A549 (cell line): Measurements from ENCODE around the gene ARPC1A. TPM values are rescaled to one million over a fixed set of nuclear protein-coding genes. Genes with fewer than 3 reads are reported as not detected.
"Not testable (repeated sequence)": the region's sequence is repeated elsewhere in the genome, so short reads cannot be mapped to it uniquely, and the experiment has no call there.

Experiments used
- ATAC-seq, 2 experiments: fragments of 200-7000 bp in 1 of 2; fragments of >200 bp in 1 of 2; cut with Nextera tagmentation in 1 of 2; cut with Tn5 transposase in 1 of 2; 3 replicates each; pipeline versions ENCODE4 v1.8.0 to v1.9.1; 2018 to 2020; ENCODE audit warnings: mild to moderate bottlenecking in 1 of 2, moderate library complexity in 1 of 2
- CTCF ChIA-PET: fragments of 300-600 bp; sonication (Branson Sonifier 250); formaldehyde crosslinking; extraction: SDS; loops from one replicate; lab custom pipeline; 2021; ENCODE audit warnings: antibody characterized with exemption, inconsistent platforms; lab: Yijun Ruan, JAX
- POLR2A ChIA-PET: fragments of 350-600 bp; formaldehyde crosslinking; extraction: SDS; loops from one replicate; lab custom pipeline; 2021; ENCODE audit warnings: antibody characterized with exemption, inconsistent platforms; lab: Yijun Ruan, JAX
- DNase-seq, 2 experiments: peaks; one replicate each; pipeline versions ENCODE4 v3.0.0 to v3.0.0-alpha.2; 2011 to 2016; ENCODE audit warnings: low read depth in 1 of 2, low spot score in 1 of 2
- FAIRE-seq: peaks from 2 replicates; lab custom pipeline; 2011; peaks lifted over from hg19 to GRCh38; lab: Jason Lieb, UNC
- H3K27ac ChIP-seq, 2 experiments: fragments of >200 bp; sonication (Bioruptor Twin); formaldehyde crosslinking; 3 replicates each; pipeline ENCODE4 v1.5.1; 2016 to 2017
- H3K4me1 ChIP-seq: fragments of >200 bp; sonication (Bioruptor Twin); formaldehyde crosslinking; 3 replicates; pipeline ENCODE4 v1.6.1; 2016
- H3K4me2 ChIP-seq: fragments of >200 bp; sonication (Bioruptor Twin); formaldehyde crosslinking; 3 replicates; pipeline ENCODE4 v1.6.1; 2016
- H3K4me3 ChIP-seq: fragments of >200 bp; sonication (Bioruptor Twin); formaldehyde crosslinking; 3 replicates; pipeline ENCODE4 v1.5.1; 2016
- H3K9me3 ChIP-seq: fragments of >200 bp; sonication (Bioruptor Twin); formaldehyde crosslinking; 3 replicates; pipeline ENCODE4 v1.6.1; 2016
- BHLHE40 ChIP-seq: IDR thresholded peaks from 2 replicates; pipeline ENCODE4 v1.6.1; 2012; ENCODE audit warnings: low read depth, low read length, inconsistent platforms
- CBX8 ChIP-seq: fragments of 200-600 bp; sonication (generic); IDR thresholded peaks from 2 replicates; pipeline ENCODE4 v1.6.1; 2016
- CEBPB ChIP-seq, 2 experiments: fragments of >200 bp in 1 of 2; sonication (Bioruptor Twin) in 1 of 2; formaldehyde crosslinking in 1 of 2; IDR thresholded peaks; 2 replicates each; pipeline ENCODE4 v1.6.1; 2012 to 2016
- EHF ChIP-seq: fragments of 250-450 bp; sonication (Bioruptor Pico); IDR thresholded peaks from 2 replicates; pipeline ENCODE4 v1.5.0; 2020; ENCODE audit warnings: mild to moderate bottlenecking
- EP300 ChIP-seq, 2 experiments: fragments of >200 bp; sonication (Bioruptor Twin); formaldehyde crosslinking; IDR thresholded peaks; 2 replicates in 1 of 2; 3 replicates in 1 of 2; pipeline ENCODE4 v1.6.1; 2016 to 2017
- FOXS1 ChIP-seq: fragments of 250-450 bp; sonication (Bioruptor Pico); IDR thresholded peaks from 2 replicates; pipeline ENCODE4 v1.5.0; 2020; ENCODE audit warnings: mild to moderate bottlenecking, moderate library complexity
- GATA3 ChIP-seq: IDR thresholded peaks from 2 replicates; pipeline ENCODE4 v1.6.1; 2012; ENCODE audit warnings: borderline replicate concordance
- HDAC2 ChIP-seq: fragments of 200-600 bp; sonication (generic); IDR thresholded peaks from 2 replicates; pipeline ENCODE4 v1.6.1; 2016
- HOXA7 ChIP-seq: fragments of 250-450 bp; sonication (Bioruptor Pico); IDR thresholded peaks from 2 replicates; pipeline ENCODE4 v1.5.0; 2020; ENCODE audit warnings: mild to moderate bottlenecking, moderate library complexity
- JUN ChIP-seq, 2 experiments: fragments of >200 bp; sonication (Bioruptor Twin); formaldehyde crosslinking; IDR thresholded peaks; 2 replicates in 1 of 2; 3 replicates in 1 of 2; pipeline ENCODE4 v1.6.1; 2016 to 2017
- KDM1A ChIP-seq: fragments of 200-600 bp; sonication (generic); IDR thresholded peaks from 2 replicates; pipeline ENCODE4 v1.6.1; 2016; ENCODE audit warnings: low read depth, mild to moderate bottlenecking
- NPAS2 ChIP-seq: fragments of 250-450 bp; sonication (Bioruptor Pico); IDR thresholded peaks from 2 replicates; pipeline ENCODE4 v1.8.0; 2022; ENCODE audit warnings: mild to moderate bottlenecking, moderate library complexity, borderline replicate concordance
- POLR2A ChIP-seq: IDR thresholded peaks from 2 replicates; pipeline ENCODE4 v1.6.1; 2012; ENCODE audit warnings: mild to moderate bottlenecking, low read length
- RCOR1 ChIP-seq: fragments of 150-350 bp; IDR thresholded peaks from 2 replicates; pipeline ENCODE4 v1.6.1; 2014; ENCODE audit warnings: antibody characterized with exemption, low read length, low read depth
- RFX5 ChIP-seq: fragments of 450-650 bp; IDR thresholded peaks from 2 replicates; pipeline ENCODE4 v1.7.1; 2014; ENCODE audit warnings: antibody characterized with exemption, mild to moderate bottlenecking, moderate library complexity
- RNF2 ChIP-seq: fragments of 200-600 bp; sonication (generic); IDR thresholded peaks from 2 replicates; pipeline ENCODE4 v1.6.1; 2016; ENCODE audit warnings: low read depth, mild to moderate bottlenecking, antibody characterized with exemption, moderate library complexity, borderline replicate concordance
- TFCP2L1 ChIP-seq: fragments of 250-450 bp; sonication (Bioruptor Pico); IDR thresholded peaks from 2 replicates; pipeline ENCODE4 v1.5.0; 2021; ENCODE audit warnings: mild to moderate bottlenecking
- TP53 ChIP-seq: fragments of 250-450 bp; sonication (Bioruptor Pico); IDR thresholded peaks from 2 replicates; pipeline ENCODE4 v1.5.0; 2021; ENCODE audit warnings: mild to moderate bottlenecking, moderate library complexity
- ZC3H11A ChIP-seq: fragments of 450-650 bp; IDR thresholded peaks from 2 replicates; pipeline ENCODE4 v1.6.1; 2014; ENCODE audit warnings: antibody characterized with exemption, mild to moderate bottlenecking
- ZSCAN20 ChIP-seq: fragments of 250-450 bp; sonication (Bioruptor Pico); IDR thresholded peaks from 2 replicates; pipeline ENCODE4 v1.8.0; 2022; ENCODE audit warnings: mild to moderate bottlenecking, moderate library complexity
- WGBS: methylation state at CpG from one replicate; pipeline ENCODE4 v1.1.6; 2017; ENCODE audit errors: missing lambda C conversion rate; 5-methylcytosine and 5-hydroxymethylcytosine counted together
- polyA plus RNA-seq, 4 experiments: library from polyadenylated mRNA; depleted of rRNA in 3 of 4; stranded (reverse); fragments of >200 nt; fragmentation: RNase III in 1 of 4; extraction: RNeasy Plus Mini Kit Qiagen cat#74134 plus additional on column Dnase treatment in 1 of 4; gene quantifications; 2 replicates in 3 of 4; 3 replicates in 1 of 4; pipeline ENCODE4 v1.2.3, GENCODE V29; 2011 to 2017
- TF ChIP-seq, protein P1 (sequence below): IDR thresholded peaks from 2 replicates; pipeline ENCODE4 v1.6.1; 2012
- TF ChIP-seq, protein P2 (sequence below): fragments of >200 bp; sonication (Bioruptor Twin); formaldehyde crosslinking; IDR thresholded peaks from 3 replicates; pipeline ENCODE4 v1.6.1; 2016
- TF ChIP-seq, protein P3 (sequence below): fragments of >200 bp; sonication (Bioruptor Twin); formaldehyde crosslinking; IDR thresholded peaks from 2 replicates; pipeline ENCODE4 v1.6.1; 2016
- TF ChIP-seq, protein P4 (sequence below): IDR thresholded peaks from 2 replicates; pipeline ENCODE4 v1.6.1; 2012
- TF ChIP-seq, protein P5 (sequence below): fragments of 250-450 bp; sonication (Bioruptor Pico); IDR thresholded peaks from 2 replicates; pipeline ENCODE4 v1.5.0; 2021; ENCODE audit warnings: mild to moderate bottlenecking, moderate library complexity, borderline replicate concordance
- TF ChIP-seq, protein P6 (sequence below): fragments of >200 bp; sonication (Bioruptor Twin); formaldehyde crosslinking; IDR thresholded peaks from 3 replicates; pipeline ENCODE4 v1.5.1; 2016

Gene ARPC1A
- polyA plus RNA-seq, 2 of the 4 experiments (the other 2 are of a cell fraction), result 116 to 120 TPM

DNA sequence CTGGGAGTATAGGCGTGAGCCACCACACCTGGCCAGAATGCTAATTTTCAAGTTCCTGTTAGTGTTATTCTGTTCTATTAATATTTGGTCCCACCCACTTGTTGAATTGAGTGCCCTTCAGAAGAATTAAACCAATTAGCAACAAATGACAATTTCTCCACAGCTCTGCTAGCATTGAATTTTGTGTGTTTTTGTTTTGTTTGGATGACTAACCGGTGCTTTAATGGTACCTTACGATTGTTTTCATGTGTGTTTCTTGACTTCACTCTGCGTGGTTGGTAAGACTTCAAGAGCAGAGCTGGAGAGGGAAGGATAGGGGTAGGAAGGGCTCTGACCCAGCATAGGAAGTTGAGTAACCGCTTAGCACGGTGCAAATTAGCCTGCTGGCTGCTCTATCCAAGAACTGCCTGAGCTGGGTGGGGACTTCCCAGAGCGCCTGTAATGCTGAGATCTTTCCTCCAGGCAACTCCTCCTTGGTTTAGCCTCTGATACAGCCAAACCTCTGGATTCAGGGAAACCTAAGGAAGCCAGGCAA lies 53.4 kb downstream of the ARPC1A start:
- Histone ChIP-seq H3K4me3 (no peak overlapping the region), H3K9me3 (no peaks in the 10 kb centered on the region), H3K27ac (peak overlapping the region; percentile 52 to 78; a peak in 5 of 6 replicates), H3K4me1 (peaks cover 54% of the 10 kb centered on the region), H3K4me2 (peak overlapping the region; percentile 60)
- ChIA-PET CTCF (interaction anchor here (1.1 kb wide), 1 partner anchor 20 kb away, joined by 3 read pairs; no protein-coding TSS in a partner anchor), POLR2A (no interaction called here)
- DNase-seq (peak in 1 of 2 experiments; percentile 55), FAIRE-seq (no peak), ATAC-seq (peak; percentile 7 to 9; a peak in 2 of 6 replicates)
- 36% methylated on average over 7 of the region's 7 CpGs for WGBS
- TF ChIP-seq RNF2 (no peak), EP300 (IDR thresholded peaks at IDR 0.05) (no peak), JUN (IDR thresholded peaks at IDR 0.05) (no peak), GATA3 (no peak), BHLHE40 (no peak), CBX8 (no peak), TP53 (CRISPR knock-in tag) (no peak), POLR2A (no peak), NPAS2 (CRISPR knock-in tag) (no peak)
- TF ChIP-seq, protein P1, sequence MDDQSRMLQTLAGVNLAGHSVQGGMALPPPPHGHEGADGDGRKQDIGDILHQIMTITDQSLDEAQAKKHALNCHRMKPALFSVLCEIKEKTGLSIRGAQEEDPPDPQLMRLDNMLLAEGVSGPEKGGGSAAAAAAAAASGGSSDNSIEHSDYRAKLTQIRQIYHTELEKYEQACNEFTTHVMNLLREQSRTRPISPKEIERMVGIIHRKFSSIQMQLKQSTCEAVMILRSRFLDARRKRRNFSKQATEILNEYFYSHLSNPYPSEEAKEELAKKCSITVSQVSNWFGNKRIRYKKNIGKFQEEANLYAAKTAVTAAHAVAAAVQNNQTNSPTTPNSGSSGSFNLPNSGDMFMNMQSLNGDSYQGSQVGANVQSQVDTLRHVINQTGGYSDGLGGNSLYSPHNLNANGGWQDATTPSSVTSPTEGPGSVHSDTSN, result no peak
- TF ChIP-seq, protein P2, sequence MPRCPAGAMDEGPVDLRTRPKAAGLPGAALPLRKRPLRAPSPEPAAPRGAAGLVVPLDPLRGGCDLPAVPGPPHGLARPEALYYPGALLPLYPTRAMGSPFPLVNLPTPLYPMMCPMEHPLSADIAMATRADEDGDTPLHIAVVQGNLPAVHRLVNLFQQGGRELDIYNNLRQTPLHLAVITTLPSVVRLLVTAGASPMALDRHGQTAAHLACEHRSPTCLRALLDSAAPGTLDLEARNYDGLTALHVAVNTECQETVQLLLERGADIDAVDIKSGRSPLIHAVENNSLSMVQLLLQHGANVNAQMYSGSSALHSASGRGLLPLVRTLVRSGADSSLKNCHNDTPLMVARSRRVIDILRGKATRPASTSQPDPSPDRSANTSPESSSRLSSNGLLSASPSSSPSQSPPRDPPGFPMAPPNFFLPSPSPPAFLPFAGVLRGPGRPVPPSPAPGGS, result no peak

DNA sequence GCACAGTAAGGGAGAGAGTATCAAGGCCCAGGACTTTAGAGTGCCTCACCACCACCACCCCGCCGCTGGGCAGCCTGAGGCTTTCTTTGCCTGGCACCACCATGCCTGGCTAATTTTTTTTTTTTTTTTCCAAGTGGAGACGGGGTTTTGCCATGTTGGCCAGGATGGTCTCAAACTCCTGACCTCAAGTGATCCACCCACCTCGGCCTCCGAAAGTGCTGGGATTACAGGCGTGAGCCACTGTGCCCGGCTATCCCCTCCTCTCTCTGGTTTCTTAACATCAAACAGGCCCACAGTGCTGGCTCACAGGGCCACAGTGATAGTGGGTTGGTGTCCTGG lies 54.0 kb downstream of the ARPC1A start:
- Histone ChIP-seq H3K27ac (peak overlapping the region; percentile 52 to 78; a peak in 5 of 6 replicates), H3K4me2 (peak overlapping the region; percentile 60), H3K4me1 (peaks cover 54% of the 10 kb centered on the region)
- FAIRE-seq, POLR2A ChIA-PET, H3K4me3 ChIP-seq, DNase-seq, ATAC-seq, H3K9me3 ChIP-seq: not testable (repeated sequence)
- CTCF ChIA-PET, result interaction anchor here (1.1 kb wide), 1 partner anchor 20 kb away, joined by 3 read pairs; no protein-coding TSS in a partner anchor
- WGBS, result 66% methylated on average over 7 of the region's 7 CpGs

DNA sequence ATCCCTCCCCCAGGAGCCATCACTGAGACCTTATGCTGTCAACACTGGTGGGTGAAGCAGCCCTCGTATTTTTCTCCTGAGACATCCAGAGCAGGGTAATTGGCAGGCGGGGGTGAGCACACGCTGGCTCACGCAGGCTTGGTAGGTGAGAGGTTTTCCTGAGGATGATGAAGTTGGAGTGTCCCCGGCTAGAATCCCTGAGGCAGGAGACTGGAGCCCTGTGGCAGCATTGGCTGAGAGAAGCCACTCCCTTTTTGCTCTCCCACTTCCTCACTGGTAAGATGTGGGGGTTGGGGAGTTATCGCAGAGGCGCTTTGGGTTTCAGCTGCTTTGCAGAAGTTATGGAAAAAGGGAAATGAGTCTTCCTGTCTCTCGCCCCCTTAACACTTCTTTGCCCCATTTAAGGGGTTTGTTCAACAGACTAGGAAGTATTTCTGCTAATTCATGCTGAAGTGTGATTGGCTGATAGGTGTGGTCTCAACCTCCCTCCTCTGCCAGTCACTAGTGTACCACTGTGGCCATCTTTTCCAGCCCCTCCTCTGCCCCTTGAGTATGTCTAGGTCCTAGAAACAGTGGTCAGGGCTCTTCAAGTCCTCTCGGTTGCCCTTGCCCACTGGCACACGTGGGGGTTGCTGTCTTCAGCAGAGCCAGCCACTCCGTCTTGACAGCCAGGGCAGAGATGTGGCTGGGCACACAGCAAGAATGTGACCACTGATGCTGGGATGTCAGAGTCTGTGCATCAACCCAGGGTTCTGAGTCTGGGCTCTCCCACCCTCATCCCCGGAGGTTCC lies 54.5 kb downstream of the ARPC1A start:
- no peak overlapping the region for H3K4me3 ChIP-seq
- H3K27ac ChIP-seq, result peak overlapping the region; percentile 52 to 78; a peak in 5 of 6 replicates
- no peak for TF ChIP-seq RFX5
- no peak for TF ChIP-seq RNF2
- TF ChIP-seq JUN (IDR thresholded peaks at IDR 0.05), result no peak
- TF ChIP-seq ZSCAN20 (CRISPR knock-in tag), result no peak
- TF ChIP-seq, protein P3, sequence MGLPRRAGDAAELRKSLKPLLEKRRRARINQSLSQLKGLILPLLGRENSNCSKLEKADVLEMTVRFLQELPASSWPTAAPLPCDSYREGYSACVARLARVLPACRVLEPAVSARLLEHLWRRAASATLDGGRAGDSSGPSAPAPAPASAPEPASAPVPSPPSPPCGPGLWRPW, result no peak
- TF ChIP-seq, protein P4, sequence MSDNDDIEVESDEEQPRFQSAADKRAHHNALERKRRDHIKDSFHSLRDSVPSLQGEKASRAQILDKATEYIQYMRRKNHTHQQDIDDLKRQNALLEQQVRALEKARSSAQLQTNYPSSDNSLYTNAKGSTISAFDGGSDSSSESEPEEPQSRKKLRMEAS, result no peak
- no peak for TF ChIP-seq TFCP2L1 (CRISPR knock-in tag)
- TF ChIP-seq RCOR1, result no peak
- TF ChIP-seq EHF (CRISPR knock-in tag), result no peak
- no peak for TF ChIP-seq ZC3H11A
- no peak for TF ChIP-seq HDAC2
- TF ChIP-seq, protein P5, sequence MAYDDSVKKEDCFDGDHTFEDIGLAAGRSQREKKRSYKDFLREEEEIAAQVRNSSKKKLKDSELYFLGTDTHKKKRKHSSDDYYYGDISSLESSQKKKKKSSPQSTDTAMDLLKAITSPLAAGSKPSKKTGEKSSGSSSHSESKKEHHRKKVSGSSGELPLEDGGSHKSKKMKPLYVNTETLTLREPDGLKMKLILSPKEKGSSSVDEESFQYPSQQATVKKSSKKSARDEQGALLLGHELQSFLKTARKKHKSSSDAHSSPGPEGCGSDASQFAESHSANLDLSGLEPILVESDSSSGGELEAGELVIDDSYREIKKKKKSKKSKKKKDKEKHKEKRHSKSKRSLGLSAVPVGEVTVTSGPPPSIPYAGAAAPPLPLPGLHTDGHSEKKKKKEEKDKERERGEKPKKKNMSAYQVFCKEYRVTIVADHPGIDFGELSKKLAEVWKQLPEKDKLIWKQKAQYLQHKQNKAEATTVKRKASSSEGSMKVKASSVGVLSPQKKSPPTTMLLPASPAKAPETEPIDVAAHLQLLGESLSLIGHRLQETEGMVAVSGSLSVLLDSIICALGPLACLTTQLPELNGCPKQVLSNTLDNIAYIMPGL (CRISPR knock-in tag), result no peak
- no peak for TF ChIP-seq CEBPB (IDR thresholded peaks at IDR 0.05)
- no peak for TF ChIP-seq FOXS1 (CRISPR knock-in tag)
- TF ChIP-seq KDM1A, result no peak
- TF ChIP-seq HOXA7 (CRISPR knock-in tag), result no peak
- TF ChIP-seq, protein P6, sequence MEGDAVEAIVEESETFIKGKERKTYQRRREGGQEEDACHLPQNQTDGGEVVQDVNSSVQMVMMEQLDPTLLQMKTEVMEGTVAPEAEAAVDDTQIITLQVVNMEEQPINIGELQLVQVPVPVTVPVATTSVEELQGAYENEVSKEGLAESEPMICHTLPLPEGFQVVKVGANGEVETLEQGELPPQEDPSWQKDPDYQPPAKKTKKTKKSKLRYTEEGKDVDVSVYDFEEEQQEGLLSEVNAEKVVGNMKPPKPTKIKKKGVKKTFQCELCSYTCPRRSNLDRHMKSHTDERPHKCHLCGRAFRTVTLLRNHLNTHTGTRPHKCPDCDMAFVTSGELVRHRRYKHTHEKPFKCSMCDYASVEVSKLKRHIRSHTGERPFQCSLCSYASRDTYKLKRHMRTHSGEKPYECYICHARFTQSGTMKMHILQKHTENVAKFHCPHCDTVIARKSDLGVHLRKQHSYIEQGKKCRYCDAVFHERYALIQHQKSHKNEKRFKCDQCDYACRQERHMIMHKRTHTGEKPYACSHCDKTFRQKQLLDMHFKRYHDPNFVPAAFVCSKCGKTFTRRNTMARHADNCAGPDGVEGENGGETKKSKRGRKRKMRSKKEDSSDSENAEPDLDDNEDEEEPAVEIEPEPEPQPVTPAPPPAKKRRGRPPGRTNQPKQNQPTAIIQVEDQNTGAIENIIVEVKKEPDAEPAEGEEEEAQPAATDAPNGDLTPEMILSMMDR, result no peak
- TF ChIP-seq, all 56 proteins: peak for 0
- CTCF ChIA-PET, result no interaction called here
- Histone ChIP-seq H3K4me2 (peak overlapping the region; percentile 60), H3K9me3 (no peaks in the 10 kb centered on the region), H3K4me1 (peaks cover 54% of the 10 kb centered on the region)
- 65% methylated on average over 12 of the region's 12 CpGs for WGBS
- ATAC-seq (peak; percentile 14 to 23; a peak in 3 of 6 replicates), FAIRE-seq (no peak), DNase-seq (no peak)
- POLR2A ChIA-PET, result no interaction called here
